ENCODE measurements around the gene ERC2.

ERC2 gene

DNA sequence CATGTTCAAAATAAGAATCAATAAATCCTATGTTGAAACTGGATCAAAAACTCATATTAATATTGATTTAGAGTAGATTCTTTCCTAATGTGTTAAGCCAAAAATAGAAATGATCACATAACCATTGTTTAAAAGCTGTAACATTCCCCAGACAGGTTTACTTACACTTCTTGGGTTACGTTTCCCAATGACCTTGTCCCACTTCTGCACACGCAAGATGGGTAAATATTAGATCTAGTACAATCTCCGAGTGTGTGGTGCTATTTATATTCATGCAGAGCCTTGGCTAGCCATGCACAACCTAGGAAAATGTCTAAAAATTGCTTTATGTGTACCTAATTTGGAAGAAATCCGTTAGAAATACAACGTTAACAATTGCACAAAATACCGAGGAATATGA, 39.6 kb downstream of the ERC2 start:
- DNase-seq (ENCODE audit: low read depth in 1 of 2, low spot score in 1 of 2) = no peak

DNA sequence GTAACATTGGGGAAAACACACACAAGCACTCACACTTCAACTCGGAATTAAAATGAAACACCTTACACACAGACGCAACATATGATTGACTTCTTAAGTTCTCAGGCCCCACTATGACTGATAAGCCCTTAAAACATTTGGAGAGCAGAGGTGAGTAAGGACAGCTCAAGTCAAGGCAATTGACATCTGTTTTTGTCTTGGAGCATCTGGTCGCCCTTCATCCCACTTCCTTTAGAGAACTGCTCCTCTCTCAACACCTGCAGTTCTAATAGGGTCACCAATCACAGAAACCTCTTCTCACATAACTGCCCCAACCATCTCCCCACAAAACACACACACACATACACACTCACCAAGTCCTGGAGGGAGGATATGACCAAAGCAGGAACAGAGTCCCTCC, 43.4 kb downstream of the ERC2 start:
- DNase-seq (ENCODE audit: low read depth in 1 of 2, low spot score in 1 of 2) = no peak

- DNase-seq (ENCODE audit: low read depth in 1 of 2, low spot score in 1 of 2) = no peak
Observed at GRCh38 chr3:56424336-56424735, 43.9 kb downstream of the ERC2 start.

DNA sequence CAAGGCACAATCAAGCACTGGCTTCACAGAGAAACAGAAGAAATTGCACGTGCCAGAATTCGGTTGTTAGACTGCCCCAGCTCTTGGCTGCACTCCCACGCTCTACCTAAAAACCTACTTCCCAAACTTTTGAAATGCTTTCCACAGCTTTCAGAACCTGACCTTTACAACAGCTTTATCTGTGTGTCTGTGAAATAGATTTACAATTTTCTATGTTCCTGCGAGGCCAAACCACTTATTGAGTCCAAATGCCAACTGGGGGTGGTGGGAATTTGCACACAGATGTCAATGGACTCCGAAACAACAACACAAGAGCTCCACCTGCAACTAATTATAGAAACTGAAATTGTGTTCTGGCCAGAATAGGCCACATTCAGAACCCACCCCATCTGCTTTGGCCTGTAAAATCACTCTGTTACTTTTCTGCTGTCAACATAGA, 44.6 kb downstream of the ERC2 start:
- DNase-seq (ENCODE audit: low read depth in 1 of 2, low spot score in 1 of 2) = no peak

- DNase-seq (ENCODE audit: low read depth in 1 of 2, low spot score in 1 of 2) = no peak
Observed at GRCh38 chr3:56422316-56422715, 46.0 kb downstream of the ERC2 start.

GRCh38 chr3:56421205-56421604, 47.1 kb downstream of the ERC2 start:
- no peak for DNase-seq (ENCODE audit: low read depth in 1 of 2, low spot score in 1 of 2)

DNA sequence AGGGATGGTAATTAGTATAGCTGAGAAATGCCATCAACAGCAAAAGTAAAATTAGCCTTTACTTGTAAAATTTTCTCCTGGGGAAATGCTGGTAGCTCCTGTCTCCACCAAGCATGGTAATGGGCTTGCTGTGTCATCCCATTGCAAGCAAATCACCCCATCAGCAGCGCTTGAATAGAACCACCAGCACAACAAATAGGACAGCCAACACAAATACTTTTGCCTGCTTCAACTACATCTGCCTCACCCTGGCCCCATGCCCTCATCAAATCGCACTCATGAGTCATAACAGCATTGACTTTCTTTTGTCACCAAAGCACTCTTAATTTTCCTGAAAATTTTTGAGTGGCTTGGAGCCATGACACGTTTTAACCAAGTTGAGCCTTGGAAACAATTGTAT, 52.6 kb downstream of the ERC2 start:
- DNase-seq (ENCODE audit: low read depth in 1 of 2, low spot score in 1 of 2) = no peak

DNA sequence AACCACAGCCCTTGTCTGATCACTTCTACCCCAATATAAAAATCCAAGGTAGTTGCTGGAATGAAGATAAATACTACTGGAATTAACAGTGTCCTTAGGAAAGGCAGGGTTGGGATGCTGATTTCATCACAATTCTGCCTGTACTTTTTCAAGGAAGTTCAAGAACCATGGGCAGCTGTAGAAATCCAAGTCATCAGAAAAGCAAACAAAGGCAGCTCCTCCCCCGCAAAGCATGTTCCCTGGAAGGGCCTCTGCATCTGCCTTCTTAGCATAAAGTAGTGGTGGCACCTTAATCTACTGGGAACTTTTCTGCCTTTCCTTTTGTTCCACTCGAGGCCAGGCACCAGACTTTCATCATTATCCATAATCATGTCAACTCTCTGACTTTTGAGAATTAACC, 54.4 kb downstream of the ERC2 start:
- no peak for DNase-seq (ENCODE audit: low read depth in 1 of 2, low spot score in 1 of 2)

DNA sequence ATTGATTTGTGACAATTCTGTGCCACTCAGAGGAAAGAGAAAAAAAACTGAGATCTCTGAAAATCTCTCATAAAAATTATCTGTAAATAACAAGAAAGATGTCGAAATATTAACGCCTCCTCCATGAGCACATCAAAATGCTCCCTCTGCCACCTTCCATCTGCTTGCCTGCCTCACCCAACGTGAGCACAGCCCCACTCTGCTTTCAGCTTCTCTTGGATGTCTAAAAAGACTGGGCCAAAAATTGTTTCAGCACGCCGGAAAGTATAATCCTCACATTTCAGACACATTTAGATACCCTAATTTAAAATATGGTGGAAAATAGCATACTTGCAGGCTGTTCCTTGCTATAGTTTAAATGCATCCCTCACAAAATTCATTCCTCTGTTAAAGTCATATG, 57.1 kb downstream of the ERC2 start:
- DNase-seq (ENCODE audit: low read depth in 1 of 2, low spot score in 1 of 2) = no peak

DNA sequence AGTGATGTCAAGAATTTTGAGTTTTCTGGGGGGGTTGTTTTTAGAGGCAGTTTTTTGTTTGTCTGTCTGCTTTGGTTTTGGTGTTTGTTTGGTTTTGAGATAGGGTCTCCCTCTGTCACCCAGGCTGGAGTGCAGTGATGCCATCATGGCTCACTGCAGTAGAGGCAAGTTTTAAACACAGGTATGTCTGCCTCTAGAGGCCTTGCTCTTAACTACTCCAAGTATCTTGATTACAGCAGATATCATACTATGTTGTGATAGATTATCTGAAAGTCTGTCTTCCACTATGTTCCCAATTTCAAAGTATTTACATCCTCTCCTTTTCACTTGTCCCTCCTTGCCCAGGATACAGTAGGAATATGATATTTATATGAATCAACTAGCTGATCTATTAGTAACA, 57.7 kb downstream of the ERC2 start:
- no peak for DNase-seq (ENCODE audit: low read depth in 1 of 2, low spot score in 1 of 2)

GRCh38 chr3:56409790-56410189, 58.5 kb downstream of the ERC2 start:
- DNase-seq (ENCODE audit: low read depth in 1 of 2, low spot score in 1 of 2) = no peak

- DNase-seq (ENCODE audit: low read depth in 1 of 2, low spot score in 1 of 2) = no peak
Observed at GRCh38 chr3:56408761-56409196, 59.5 kb downstream of the ERC2 start.

GRCh38 chr3:56406826-56407515, 61.3 kb downstream of the ERC2 start:
- no peak for DNase-seq (ENCODE audit: low read depth in 1 of 2, low spot score in 1 of 2)

DNA sequence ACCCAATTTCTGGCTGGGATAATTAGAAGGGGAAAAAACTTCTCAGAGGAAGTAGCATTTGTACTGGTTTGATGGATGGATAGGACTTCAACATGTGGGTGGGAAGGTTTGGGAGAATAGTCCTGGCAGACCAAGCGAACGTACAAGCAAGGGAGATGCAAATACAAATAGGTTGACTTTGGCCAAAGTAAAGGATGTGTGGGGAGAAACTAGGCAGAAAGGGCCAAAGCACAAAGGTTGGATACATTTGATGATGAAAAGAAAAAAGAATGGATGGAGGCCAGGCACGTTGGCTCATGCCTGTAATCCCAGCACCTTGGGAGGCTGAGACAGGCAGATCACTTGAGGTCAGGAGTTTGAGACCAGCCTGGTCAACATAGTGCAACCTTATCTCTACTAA, 63.4 kb downstream of the ERC2 start:
- no peak for DNase-seq (ENCODE audit: low read depth in 1 of 2, low spot score in 1 of 2)

DNA sequence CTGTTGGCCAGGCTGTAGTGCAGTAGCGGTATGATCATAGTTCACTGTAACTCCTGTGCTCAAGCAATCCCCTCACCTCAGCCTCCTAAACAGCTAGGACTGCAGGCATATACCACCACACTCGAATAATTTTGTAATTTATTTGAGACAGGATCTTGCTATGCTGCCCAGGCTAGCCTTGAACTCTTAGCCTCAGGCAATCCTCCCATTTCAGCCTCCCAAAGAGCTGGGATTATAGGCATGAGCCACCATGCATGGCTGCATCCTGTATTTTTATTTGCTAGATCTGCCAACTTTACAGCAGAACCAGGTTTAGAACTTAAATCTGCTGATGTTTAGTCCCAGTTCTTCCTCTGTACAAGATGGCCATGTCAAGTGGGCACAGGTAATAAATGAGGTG, 69.6 kb downstream of the ERC2 start:
- DNase-seq (ENCODE audit: low read depth in 1 of 2, low spot score in 1 of 2) = no peak

- no peak for DNase-seq (ENCODE audit: low read depth in 1 of 2, low spot score in 1 of 2)
Observed at GRCh38 chr3:56397798-56398197, 70.5 kb downstream of the ERC2 start.

DNA sequence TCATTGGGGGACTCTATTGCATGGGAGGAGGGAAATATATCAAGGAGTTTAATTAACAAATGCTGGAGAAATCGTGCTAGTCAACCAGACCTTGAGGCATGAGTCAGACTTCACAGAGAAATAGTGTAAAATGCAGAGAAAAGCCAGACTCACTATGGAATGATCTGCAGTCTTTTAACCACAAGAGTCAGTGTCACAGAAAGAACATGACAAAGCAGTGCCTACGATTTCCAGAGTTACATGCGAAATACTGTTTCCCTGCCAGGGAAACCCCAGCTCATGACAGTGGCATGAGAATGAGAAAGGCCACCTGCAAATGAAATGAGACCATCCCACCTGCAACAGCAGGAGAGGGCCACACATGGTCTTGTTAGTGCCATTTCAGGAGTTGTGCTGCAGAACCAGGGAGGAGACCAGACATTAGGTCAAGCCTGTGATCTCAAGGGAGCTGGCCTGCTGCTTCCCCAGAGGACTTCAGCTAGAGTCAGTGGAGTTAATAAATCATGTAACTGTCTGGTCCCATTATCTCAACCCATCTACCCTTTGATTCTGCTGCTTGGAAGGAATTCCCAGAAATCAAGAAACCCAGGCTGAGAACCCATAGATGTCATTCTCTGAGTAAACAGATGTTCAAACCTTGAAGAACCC, 79.0 kb downstream of the ERC2 start:
- no peak for DNase-seq (ENCODE audit: low read depth in 1 of 2, low spot score in 1 of 2)

DNA sequence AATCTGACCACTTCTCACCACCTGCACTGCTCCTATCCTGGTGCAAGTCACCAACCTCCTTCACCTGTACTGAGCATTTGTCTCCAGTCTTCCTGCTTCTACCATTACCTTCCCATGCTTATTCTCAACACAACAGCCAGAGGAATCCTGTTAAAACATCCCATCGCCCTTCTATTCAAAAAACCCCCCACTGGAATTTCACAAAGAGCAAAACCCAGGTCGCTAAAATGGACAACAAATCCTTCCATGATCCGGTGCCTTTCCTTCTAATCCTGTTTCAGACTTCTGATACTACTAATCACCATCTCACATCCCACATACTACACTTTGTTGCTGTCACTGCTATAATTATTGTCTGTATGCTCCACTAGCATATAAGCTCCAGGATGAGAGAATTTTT, 85.2 kb downstream of the ERC2 start:
- no peak for DNase-seq (ENCODE audit: low read depth in 1 of 2, low spot score in 1 of 2)

- no peak for DNase-seq (ENCODE audit: low read depth in 1 of 2, low spot score in 1 of 2)
Observed at GRCh38 chr3:56379723-56380287, 88.5 kb downstream of the ERC2 start.

DNA sequence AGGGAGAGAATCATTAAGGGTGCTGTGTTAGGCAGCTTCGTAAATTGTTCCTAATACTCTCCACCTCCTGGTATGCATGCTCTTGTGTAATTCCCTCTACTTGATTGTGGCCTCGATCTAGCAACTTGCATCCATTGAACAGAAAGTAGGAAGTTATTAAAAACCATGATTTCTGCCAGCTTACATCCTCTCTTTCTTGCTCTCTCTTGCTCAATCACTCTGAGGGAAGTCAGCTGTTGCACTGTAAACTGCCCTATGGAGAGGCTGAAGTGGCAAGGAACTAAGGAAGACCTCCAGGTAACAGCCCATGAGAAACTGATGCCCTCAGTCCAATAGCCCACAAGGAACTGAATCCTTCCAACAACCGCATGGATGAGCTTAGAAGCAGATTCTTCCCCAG, 92.6 kb downstream of the ERC2 start:
- DNase-seq (ENCODE audit: low read depth in 1 of 2, low spot score in 1 of 2) = no peak

- DNase-seq (ENCODE audit: low read depth in 1 of 2, low spot score in 1 of 2) = no peak
Observed at GRCh38 chr3:56373386-56373785, 94.9 kb downstream of the ERC2 start.

GRCh38 chr3:56370991-56371775, 97.1 kb downstream of the ERC2 start:
- no peak for DNase-seq (ENCODE audit: low read depth in 1 of 2, low spot score in 1 of 2)

Data from activated T-helper 1 cell treated with anti-CD3 and anti-CD28 coated beads, Interleukin-2, amount 50 U/mL, for 16 hours (primary cell).